GM23338 (cell line): ENCODE data around the gene FXYD7. TPM values are rescaled to one million over a fixed set of nuclear protein-coding genes. Genes with fewer than 3 reads are reported as not detected.

Source experiments
- ETS1 ChIP-seq: IDR thresholded peaks from 2 replicates; pipeline ENCODE4 v1.6.1; 2016; ENCODE audit warnings: antibody characterized with exemption
- REST ChIP-seq: IDR thresholded peaks from one replicate; pipeline ENCODE4 v1.6.1; 2018; ENCODE audit warnings: antibody characterized with exemption; ENCODE audit not compliant: unreplicated experiment
- ZNF462 ChIP-seq: fragments of 250-450 bp; sonication (Bioruptor Pico); IDR thresholded peaks from 2 replicates; pipeline ENCODE4 v1.5.0; 2020; ENCODE audit warnings: mild to moderate bottlenecking, moderate library complexity
- polyA plus RNA-seq: library from polyadenylated mRNA; unstranded; fragments of >200 nt; fragmentation: Nextera tagmentation; extraction: Ambion mirVana; gene quantifications from 2 replicates; pipeline ENCODE4 v1.2.1, GENCODE V29; 2016
- total RNA-seq: library from RNA; depleted of rRNA; stranded (reverse); fragments of >200 nt; shearing (Covaris generic); gene quantifications from 2 replicates; pipeline ENCODE4 v1.2.3, GENCODE V29; 2014

Gene FXYD7
- total and polyA plus RNA-seq, 2 experiments from 2014 or later: 9.6 to 44.0 TPM

- TF ChIP-seq ZNF462 (CRISPR knock-in tag): no peak
- TF ChIP-seq REST: no peak
- no peak for TF ChIP-seq ETS1
These were observed 49.0 kb upstream of the FXYD7 start (continued) for GRCh38 chr19:35093941-35094647.
